Measurements from ENCODE around the gene UBE2V1.
A peak's percentile ranks its signal among the peaks of the same experiment; 100 is the strongest.
"Not testable (repeated sequence)": the region's sequence is repeated elsewhere in the genome, so short reads cannot be mapped to it uniquely, and the experiment has no call there.

The UBE2V1 gene

GRCh38 chr20:50112512-50113419, at the start of gene UBE2V1:
TSS of gene UBE2V1 (minus strand) at chr20:50113150. CDS start at chr20:50113128, 22 bp downstream.
- peak; percentile 70 to 76 for DNase-seq (ENCODE audit: low read depth in 2 of 2)

DNA sequence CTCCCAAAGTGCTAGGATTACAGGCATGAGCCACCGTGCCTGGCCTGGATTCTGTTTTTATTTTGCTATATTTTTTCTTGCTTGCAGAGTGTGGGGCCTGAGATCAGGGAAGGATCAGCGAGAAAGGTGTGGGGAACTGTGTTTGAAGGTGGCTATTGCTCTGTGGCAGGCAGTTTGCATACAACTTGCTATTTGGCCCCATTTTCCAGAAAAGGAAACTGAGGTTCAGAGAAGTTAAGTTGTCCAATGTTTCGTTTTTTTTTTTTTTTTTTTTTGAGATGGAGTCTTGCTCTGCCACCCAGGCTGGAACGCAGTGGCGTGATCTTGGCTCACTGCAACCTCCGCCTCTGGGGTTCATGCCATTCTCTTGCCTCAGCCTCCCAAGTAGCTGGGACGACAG, 48.5 kb upstream of the UBE2V1 start:
- DNase-seq (ENCODE audit: low read depth in 2 of 2): not testable (repeated sequence)

DNA sequence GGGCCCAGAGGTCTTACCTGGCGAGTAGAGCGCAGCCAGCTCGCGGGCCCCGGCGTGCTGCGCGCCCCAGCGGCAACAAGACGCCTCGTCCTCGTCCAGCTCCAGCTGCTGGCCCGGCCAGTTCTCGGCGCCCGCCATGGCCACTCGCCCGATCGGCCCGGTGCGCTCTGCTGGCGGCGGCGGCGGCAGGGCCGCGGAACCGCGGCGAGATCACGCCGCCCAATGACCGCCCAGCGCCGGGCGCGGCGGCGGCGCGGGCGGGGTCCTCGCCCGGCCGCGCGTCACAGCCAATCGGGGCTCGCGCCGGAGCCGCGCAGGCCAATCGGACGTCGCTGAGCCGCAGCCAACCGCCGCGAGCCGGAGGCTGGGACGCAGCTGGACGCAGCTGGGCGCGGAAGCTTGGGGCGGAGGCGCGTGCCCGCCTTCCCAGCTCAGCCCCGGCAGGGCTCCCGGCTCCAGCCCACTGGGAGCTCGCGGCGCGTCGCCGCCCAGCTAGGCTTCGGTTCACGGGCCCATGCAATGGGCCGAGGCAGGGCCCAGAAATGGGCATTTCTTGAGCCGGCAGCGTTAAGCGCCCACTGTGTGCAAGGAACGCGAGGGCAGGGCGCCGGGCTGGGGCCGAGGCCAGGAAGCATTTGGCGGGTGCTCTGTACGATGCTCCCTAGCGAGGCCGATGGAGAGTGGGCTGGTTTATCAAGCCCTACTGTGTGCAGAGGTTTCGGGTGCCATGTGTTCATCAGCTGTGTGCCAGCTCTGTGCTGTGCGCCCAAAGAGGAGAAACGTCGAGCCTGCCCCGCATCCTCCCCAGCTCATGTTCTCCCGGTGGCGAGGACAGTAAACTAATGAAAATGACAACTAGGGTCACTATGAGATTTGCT, 40.8 kb upstream of the UBE2V1 start, which contains the start of gene PEDS1:
Gene PEDS1 (minus strand): TSS at position 224 of the 878 bp plus-strand sequence. CDS start 86 bp downstream, at position 138.
- peak; percentile 42 to 54 for DNase-seq (ENCODE audit: low read depth in 2 of 2)

DNA sequence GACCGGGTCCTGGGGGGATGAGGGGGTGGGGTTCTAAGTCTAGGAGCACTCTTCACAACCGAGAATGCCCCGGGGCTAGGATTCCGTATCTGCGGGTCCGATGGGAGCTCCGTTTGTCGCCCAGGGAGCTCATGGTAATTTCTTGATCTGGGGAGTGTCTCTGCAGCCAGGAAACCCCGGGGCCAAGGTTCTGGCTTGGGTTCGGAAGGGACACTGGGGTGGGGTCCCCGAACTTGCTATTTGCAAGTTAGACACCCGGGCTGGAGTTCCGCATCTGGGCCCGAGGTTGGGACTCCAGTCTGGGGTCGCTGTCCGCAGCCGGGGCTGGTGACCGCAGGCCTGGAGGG, 40.2 kb upstream of the UBE2V1 start:
- no peak for DNase-seq (ENCODE audit: low read depth in 2 of 2)

GRCh38 chr20:50152394-50153152, 39.6 kb upstream of the UBE2V1 start:
- no peak for DNase-seq (ENCODE audit: low read depth in 2 of 2)

DNA sequence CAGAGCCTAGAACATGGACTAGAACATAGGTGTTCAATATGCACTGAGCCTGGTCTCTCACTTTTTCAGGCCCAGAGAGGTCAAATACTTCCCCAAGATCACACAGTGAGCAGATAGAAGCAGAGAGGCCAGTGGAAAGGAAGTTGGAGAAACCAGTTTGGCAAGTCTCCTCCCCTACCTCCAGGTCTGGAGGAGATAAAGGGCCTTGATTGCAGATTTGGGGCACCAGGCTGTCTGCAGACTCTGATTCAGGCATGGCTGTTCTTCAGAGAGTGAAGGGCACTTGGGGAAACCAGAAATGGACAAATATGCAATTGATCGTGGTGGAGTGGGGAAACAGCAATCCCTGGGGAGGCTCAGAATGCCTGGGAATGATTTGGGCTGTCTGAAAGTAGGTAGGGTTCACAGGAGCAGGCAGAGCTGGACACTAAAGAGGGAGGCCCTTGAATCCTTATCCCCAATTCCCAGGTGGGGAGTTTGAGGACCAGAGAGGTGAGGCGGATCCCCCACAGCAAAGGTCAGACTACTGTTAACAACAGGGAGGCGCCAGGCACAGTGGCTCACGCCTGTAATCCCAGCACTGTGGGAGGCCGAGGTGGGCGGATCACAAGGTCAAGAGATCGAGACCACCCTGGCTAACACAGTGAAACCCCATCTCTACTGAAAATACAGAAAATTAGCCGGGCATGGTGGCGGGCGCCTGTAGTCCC, 38.2 kb upstream of the UBE2V1 start:
- DNase-seq (ENCODE audit: low read depth in 2 of 2): no peak

DNA sequence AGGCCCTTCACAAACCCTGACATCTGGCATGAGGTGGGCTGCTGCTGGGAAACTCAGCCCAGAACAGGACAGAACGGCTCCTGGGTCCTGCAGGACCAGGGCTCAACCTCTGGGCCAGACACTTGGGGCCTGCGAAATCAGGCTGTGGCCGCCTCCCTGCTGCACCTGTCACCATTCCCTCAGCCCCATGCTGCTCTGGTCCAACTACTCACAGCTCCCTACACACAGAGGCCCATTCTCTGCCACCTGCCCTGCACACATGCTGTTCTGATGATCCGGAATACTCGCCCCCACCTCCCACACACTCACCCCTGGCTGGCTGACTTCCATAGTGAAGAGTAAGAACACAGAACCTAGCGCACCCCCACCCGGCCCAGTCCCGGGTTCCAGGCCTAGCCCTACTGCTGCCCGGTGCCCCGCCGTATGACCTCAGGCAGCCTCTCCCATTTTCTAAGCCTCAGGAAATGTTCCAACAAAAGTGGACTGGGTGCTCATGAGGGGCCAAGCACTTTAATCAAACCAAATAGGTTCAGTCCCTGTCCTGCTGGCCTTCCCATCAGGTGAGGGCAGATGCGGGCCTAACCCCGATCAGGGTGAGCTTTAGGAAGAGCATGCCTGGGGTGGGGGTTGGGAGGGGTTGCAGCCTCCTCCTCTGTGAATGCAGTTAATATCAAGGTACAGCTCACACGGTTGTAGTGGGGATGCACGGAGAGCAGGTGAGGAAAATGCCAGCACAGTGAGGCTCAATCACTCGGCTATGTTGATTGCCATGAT, 36.7 kb upstream of the UBE2V1 start:
- DNase-seq (ENCODE audit: low read depth in 2 of 2): no peak

DNA sequence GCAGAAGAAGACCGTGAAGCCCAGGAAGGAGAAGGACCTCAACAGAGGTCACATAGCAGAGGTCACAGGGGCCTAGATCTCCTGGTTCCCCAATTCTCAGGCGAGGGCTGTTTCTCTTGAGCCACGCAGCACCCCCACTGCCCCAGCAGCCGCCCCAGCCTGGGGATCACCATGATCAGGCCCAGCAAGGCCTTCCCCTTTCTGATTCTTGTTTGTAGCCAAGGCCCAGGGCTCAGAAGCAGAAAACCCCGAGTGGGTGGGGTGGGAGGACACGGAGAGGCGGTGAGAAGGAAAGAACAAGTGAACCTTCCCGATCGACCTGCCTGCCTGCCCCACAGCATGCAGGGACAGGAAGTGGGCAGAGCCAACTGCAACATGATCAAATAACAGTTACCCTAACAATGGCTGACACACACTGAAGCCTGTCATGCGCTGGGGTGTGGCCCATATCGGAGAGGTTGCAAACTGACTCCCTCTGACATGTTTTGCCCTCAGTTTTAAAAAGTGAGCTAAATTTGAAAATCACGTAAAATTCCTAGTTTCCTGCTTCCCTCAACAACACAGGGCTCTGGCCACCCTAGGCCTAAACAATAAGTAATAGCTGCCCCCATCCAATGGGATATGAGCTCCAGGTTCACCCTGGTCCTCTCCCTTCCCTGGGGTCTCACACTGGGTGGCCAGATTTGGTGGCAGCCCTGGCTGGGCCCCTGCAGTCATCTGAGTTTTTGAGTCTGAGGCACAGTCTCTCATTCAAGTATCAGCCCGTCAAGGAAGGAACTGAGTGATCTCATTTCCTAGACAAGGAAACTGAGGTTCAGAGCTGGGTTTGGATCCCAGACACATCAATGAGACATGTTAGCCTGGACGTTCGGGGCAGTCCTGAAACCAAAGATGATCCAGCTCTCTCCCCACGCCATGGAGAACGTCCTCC, 34.0 kb upstream of the UBE2V1 start:
- peak; percentile 50 to 51 for DNase-seq (ENCODE audit: low read depth in 2 of 2)

DNA sequence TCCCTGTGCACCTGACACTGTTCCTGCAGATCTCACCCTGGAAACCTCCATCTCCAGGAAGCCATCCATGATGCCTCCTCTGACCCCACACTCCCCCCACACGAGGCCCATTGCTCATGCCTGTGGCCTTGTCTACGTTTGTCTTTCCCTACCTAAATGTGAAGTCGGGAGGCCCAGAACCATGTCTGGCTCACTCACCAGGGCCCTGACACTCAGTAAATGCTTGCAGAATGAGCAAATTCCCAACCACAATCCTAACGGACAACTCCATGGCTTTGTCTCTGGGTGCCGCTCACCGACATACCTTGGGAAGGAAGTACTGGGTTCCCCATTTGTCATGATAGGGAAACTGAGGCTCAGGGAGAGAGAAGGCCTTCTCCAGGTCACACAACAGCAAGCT, 33.3 kb upstream of the UBE2V1 start:
- no peak for DNase-seq (ENCODE audit: low read depth in 2 of 2)

- no peak for DNase-seq (ENCODE audit: low read depth in 2 of 2)
Measured at GRCh38 chr20:50145566-50145965, 32.6 kb upstream of the UBE2V1 start.

- DNase-seq (ENCODE audit: low read depth in 2 of 2): no peak
Measured at GRCh38 chr20:50144362-50144761, 31.4 kb upstream of the UBE2V1 start.

- no peak for DNase-seq (ENCODE audit: low read depth in 2 of 2)
Measured at GRCh38 chr20:50142812-50143211, 29.9 kb upstream of the UBE2V1 start.

DNA sequence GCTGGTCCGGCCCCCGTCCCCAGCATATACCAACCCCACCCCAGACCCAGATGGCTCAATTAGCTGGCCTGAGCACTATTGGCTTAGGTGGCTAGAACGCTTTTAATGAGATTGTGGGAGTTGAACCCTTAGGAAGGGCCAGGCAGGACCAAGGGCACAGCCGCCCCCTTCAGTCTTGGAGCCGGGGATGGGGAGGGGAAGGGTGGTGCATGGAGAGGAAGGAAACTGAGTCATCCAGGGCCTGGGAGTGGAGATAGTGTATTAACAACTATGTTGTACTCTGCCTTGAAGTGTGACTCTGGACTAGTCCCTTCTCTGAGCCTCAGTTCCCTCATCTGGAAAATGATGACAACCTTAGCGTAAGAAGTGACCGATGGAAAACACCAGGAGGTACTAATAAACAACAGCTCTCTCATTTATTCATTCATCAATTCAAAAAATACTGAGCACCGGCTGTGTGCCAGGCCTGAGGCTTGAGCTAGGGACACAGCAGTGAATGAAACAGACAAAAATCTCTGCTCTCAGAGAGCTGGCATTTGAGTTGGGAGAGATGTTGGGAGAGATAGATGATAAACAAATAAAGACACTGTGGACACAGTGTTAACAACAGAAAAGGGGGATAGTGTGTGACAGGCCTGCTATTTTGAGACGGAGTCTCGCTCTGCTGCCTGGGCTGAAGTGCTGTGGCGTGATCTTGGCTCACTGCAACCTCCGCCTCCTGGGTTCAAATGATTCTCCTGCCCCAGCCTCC, 29.0 kb upstream of the UBE2V1 start:
- no peak for DNase-seq (ENCODE audit: low read depth in 2 of 2)

DNA sequence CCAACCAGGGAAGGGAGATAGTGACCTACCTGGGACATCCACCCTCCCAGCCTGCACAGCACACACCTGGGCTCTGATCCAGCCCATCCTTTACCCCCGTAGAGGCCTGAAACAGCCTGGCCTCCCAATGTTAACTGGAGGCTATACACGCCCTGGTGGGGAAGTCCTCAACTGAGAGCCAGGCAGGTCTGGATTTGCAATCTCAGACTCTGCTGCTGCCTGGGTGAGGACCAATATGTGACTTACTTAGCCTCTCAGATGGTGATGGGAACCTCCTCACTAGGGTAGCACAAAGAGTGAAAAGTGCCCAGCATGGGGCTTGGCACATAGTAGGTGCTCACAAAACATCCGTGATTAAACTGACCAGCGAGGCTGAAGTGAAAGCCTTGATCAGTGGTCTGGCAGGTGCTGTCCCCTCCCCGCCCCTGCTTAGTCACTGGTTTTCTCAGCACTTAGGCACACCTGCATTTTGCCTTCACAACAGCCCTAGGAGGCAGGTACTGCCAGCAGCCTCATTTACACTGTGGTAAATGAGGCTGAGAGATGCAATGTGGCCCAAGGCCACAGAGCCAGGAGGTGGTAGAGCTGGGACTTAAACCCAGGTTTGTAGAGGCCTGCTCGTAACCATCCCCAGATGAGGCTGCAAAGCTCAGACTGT, 28.2 kb upstream of the UBE2V1 start:
- DNase-seq (ENCODE audit: low read depth in 2 of 2): no peak

DNA sequence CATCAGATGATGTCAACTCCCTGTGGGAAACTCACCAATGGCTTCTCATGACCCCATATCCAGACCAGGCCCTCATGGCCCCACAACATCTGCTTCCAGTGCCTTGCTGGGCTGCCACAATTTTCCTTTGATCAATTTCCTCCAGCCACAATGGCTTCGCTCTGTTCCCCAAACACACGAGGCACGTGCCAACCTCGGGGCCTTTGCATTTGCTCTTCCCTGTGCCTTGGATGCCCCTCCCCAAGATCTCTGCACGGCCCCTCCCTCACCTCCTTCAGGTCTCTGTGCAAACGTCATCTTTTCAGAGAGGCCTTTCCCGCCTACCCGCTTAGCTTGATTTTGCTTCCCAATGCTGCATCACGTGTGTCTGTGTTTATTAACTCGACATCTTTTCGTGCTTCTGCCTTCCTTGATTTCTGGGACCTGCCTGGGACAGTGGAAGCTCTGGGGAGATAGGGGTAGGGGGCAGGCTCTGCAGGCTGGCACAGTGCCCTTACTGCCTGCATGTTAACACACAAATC, 27.4 kb upstream of the UBE2V1 start:
- no peak for DNase-seq (ENCODE audit: low read depth in 2 of 2)

DNA sequence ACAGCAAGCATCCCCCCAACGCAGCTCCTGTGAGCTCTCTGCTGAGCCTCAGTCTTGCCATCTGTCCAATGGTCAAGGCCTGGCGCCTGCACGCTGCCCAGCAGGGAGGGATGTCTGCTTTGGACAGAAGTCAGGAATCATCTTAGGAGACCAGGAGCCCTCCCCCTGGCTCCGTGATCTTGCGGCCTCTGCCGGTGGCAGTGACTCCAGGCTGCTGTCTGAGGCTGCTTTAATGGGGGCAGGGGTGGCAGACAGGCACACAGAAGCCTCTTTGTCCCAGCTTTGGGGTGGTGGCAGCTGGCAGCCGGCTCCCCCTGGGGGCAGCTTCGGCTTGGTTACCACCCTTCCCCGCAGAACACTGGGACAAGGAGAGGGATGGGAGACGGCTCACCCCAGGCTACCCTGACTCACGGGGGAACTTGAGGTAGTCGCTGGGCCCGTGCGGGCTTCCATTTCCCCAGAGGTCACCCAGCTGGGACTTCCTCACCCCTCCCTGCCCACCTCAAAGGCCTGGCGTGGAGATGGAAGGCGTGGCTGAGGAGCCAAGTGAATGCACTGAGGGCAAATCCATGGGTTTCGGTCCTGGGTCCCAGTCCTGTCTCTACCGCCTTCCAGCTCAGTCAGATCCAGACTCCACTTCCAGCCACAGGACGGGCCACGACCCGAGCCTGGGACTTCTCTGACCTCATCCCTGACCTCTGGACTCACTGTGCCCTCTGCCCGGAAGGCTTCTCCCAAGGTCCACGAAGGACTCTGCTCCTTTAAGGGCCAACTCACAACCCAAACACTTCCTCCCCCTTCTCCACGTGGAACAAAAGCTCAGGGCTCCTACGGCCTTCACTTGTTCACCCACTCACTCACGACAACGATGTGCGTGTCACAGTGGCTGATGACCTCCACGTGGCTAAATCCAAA, 25.8 kb upstream of the UBE2V1 start:
- DNase-seq (ENCODE audit: low read depth in 2 of 2): no peak

DNA sequence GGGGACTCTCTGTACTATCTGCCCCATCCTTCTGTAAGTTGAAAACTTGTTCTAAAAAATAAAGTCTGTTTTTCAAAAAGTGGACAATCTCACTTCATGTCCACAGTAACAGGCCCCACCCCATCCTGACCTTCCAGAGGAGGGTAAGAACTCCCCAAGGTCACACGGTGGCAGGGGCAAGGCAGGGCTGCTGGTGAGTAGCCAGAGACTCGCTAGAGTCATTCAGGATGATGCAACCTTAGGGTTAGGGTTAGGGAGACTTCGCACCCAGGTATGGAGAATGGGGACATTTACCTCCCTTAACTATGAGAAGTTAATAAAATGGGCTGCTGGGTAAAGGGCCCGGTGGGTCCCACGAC, 25.1 kb upstream of the UBE2V1 start:
- DNase-seq (ENCODE audit: low read depth in 2 of 2): no peak
